Measurements from ENCODE around the gene FBXL13. TPM values are rescaled to one million over a fixed set of nuclear protein-coding genes. Genes with fewer than 3 reads are reported as not detected.

Gene FBXL13
- total RNA-seq, 1 experiment from 2014 or later = 2.5 TPM

DNA sequence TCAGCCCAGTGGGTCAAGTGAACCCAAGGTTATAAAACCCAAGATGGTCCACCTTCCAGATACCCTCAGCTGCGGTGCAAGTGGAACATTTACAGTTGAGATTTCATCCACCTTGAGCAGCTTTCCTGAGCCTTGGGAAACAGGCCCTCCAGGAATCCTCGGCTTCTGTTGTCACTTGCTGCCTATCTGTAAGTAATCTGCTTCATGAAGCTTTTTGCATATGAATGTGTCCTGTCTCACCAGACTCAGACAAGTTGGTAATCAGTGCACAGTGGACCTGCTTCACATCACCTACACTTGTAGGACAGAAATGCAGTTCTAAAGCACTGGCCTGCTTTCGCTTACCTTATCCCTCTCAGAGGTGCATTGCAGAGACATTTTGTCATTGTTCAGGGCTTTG, 245.5 kb downstream of the FBXL13 start:
- Histone ChIP-seq H3K4me3 (ENCODE audit: low read depth in 2 of 2, low read length in 2 of 2) (no peak overlapping the region), H3K4me1 (ENCODE audit: control insufficient read depth, insufficient read depth, low read length) (no peaks in the 10 kb centered on the region), H3K27me3 (ENCODE audit: control insufficient read depth, insufficient read depth, low read length) (no peaks in the 10 kb centered on the region), H3K36me3 (ENCODE audit: control insufficient read depth, insufficient read depth, low read length) (no peaks in the 10 kb centered on the region), H3K27ac (ENCODE audit: low read length) (no peak overlapping the region; the same call in 1 of the 2 replicates), H3K9me3 (ENCODE audit: control insufficient read depth, insufficient read depth, low read depth, low read length) (peaks cover 2% of the 10 kb centered on the region; the same call in 1 of the 2 replicates)
- intact Hi-C loops (cut with micrococcal nuclease; ENCODE audit: unreplicated experiment) = no loop called here
- in situ Hi-C loops (cut with HindIII; ENCODE audit: low pct_unique_long_range_greater_than_20kb, low sequenced_read_pairs) = no loop called here
- POLR2A ChIA-PET = no interaction called here
- no peak for ATAC-seq
- no peak for TF ChIP-seq TCF7L2 (IDR thresholded peaks at IDR 0.05; ENCODE audit: low read depth, low read length)
- no peak for TF ChIP-seq POLR2AphosphoS5 (IDR thresholded peaks at IDR 0.05; ENCODE audit: low read depth, low read length)
- TF ChIP-seq, protein P1, sequence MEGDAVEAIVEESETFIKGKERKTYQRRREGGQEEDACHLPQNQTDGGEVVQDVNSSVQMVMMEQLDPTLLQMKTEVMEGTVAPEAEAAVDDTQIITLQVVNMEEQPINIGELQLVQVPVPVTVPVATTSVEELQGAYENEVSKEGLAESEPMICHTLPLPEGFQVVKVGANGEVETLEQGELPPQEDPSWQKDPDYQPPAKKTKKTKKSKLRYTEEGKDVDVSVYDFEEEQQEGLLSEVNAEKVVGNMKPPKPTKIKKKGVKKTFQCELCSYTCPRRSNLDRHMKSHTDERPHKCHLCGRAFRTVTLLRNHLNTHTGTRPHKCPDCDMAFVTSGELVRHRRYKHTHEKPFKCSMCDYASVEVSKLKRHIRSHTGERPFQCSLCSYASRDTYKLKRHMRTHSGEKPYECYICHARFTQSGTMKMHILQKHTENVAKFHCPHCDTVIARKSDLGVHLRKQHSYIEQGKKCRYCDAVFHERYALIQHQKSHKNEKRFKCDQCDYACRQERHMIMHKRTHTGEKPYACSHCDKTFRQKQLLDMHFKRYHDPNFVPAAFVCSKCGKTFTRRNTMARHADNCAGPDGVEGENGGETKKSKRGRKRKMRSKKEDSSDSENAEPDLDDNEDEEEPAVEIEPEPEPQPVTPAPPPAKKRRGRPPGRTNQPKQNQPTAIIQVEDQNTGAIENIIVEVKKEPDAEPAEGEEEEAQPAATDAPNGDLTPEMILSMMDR (IDR thresholded peaks at IDR 0.05) = no peak
- TF ChIP-seq, protein P2, sequence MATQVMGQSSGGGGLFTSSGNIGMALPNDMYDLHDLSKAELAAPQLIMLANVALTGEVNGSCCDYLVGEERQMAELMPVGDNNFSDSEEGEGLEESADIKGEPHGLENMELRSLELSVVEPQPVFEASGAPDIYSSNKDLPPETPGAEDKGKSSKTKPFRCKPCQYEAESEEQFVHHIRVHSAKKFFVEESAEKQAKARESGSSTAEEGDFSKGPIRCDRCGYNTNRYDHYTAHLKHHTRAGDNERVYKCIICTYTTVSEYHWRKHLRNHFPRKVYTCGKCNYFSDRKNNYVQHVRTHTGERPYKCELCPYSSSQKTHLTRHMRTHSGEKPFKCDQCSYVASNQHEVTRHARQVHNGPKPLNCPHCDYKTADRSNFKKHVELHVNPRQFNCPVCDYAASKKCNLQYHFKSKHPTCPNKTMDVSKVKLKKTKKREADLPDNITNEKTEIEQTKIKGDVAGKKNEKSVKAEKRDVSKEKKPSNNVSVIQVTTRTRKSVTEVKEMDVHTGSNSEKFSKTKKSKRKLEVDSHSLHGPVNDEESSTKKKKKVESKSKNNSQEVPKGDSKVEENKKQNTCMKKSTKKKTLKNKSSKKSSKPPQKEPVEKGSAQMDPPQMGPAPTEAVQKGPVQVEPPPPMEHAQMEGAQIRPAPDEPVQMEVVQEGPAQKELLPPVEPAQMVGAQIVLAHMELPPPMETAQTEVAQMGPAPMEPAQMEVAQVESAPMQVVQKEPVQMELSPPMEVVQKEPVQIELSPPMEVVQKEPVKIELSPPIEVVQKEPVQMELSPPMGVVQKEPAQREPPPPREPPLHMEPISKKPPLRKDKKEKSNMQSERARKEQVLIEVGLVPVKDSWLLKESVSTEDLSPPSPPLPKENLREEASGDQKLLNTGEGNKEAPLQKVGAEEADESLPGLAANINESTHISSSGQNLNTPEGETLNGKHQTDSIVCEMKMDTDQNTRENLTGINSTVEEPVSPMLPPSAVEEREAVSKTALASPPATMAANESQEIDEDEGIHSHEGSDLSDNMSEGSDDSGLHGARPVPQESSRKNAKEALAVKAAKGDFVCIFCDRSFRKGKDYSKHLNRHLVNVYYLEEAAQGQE (IDR thresholded peaks at IDR 0.05; ENCODE audit: insufficient read depth in 1 of 2, low read depth in 2 of 2, low read length in 1 of 2) = no peak
- no peak for TF ChIP-seq SIN3A (IDR thresholded peaks at IDR 0.05; ENCODE audit: borderline replicate concordance, insufficient read depth, low read depth, low read length)
- no peak for DNase-seq (ENCODE audit: low read depth, low spot score)
- BruUV-seq (replicated peaks) = no TSS peak
- CTCF ChIA-PET = no interaction called here

DNA sequence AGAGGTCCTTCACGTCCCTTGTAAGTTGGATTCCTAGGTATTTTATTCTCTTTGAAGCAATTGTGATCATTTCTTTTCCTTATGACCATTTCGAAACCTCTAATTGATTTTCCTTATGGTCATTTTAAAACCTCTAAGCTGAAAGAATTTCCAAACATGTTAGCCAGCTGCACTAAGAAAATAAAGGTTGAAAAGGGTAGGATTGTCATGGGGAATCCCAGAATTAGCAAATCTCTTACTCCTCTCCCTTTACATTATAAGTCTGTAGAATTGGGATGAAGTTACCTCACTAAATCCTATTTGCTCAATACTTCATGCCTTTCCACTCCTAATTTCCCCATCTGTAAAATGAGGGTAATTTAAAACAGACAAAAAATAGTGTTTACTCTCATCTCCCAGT, 246.3 kb downstream of the FBXL13 start:
- in situ Hi-C loops (cut with HindIII; ENCODE audit: low pct_unique_long_range_greater_than_20kb, low sequenced_read_pairs) = no loop called here
- Histone ChIP-seq H3K9me3 (ENCODE audit: control insufficient read depth, insufficient read depth, low read depth, low read length) (peaks cover 2% of the 10 kb centered on the region; the same call in 1 of the 2 replicates), H3K36me3 (ENCODE audit: control insufficient read depth, insufficient read depth, low read length) (no peaks in the 10 kb centered on the region), H3K4me3 (ENCODE audit: low read depth in 2 of 2, low read length in 2 of 2) (no peak overlapping the region), H3K27me3 (ENCODE audit: control insufficient read depth, insufficient read depth, low read length) (no peaks in the 10 kb centered on the region), H3K27ac (ENCODE audit: low read length) (no peak overlapping the region), H3K4me1 (ENCODE audit: control insufficient read depth, insufficient read depth, low read length) (no peaks in the 10 kb centered on the region)
- no TSS peak for BruUV-seq (replicated peaks)
- CTCF ChIA-PET = no interaction called here
- ATAC-seq (no peak), DNase-seq (ENCODE audit: low read depth, low spot score) (no peak)
- intact Hi-C loops (cut with micrococcal nuclease; ENCODE audit: unreplicated experiment) = no loop called here
- POLR2A ChIA-PET = no interaction called here
- no peak for TF ChIP-seq POLR2AphosphoS5 (IDR thresholded peaks at IDR 0.05; ENCODE audit: low read depth, low read length)

DNA sequence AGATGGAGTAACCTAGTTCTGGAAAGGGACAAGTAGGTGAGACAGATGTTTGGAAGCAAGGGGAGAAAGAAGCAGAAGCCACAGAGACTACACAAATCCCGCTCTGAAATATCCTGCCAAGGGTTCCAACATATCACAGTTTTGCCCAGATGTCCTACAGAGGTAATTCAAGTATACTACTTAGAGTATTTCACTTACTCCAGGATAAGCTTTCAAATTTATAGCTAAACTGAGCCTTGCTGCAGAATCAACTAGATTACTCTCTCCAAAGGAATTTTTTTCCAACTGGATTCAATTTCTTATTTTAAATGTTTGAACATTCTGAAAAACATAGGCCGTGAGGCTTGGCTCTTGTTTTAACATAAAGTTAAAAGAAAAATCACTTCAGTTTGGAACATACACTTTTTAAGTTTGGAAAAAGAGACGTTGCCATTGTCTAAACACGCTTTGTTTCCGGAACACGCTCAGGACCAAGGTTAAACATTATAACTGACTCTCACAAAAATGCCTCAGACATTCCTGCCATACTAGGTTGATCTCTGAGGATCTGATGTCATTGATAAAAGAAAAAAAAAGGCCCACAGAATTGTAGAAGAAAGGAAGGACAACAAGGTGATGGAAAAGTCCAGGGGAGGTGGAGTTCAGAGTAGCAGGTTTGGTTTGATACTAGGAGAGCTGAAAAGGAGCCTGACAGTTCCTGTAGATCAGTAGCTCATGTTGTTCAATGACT, 251.0 kb downstream of the FBXL13 start:
- in situ Hi-C loops (cut with HindIII; ENCODE audit: low pct_unique_long_range_greater_than_20kb, low sequenced_read_pairs) (no loop called here), intact Hi-C loops (cut with micrococcal nuclease; ENCODE audit: unreplicated experiment) (no loop called here)
- no peaks in the 10 kb centered on the region for H3K4me1 ChIP-seq (ENCODE audit: control insufficient read depth, insufficient read depth, low read length)
- BruUV-seq (replicated peaks) = no TSS peak
- H3K27me3 ChIP-seq (ENCODE audit: control insufficient read depth, insufficient read depth, low read length) = no peaks in the 10 kb centered on the region
- H3K36me3 ChIP-seq (ENCODE audit: control insufficient read depth, insufficient read depth, low read length) = no peaks in the 10 kb centered on the region
- H3K9me3 ChIP-seq (ENCODE audit: control insufficient read depth, insufficient read depth, low read depth, low read length) = peaks cover 2% of the 10 kb centered on the region; the same call in 1 of the 2 replicates
- no peak overlapping the region for H3K27ac ChIP-seq (ENCODE audit: low read length)
- ChIA-PET CTCF (no interaction called here), POLR2A (no interaction called here)
- no peak for DNase-seq (ENCODE audit: low read depth, low spot score)
- TF ChIP-seq, protein P1 (IDR thresholded peaks at IDR 0.05) = no peak
- TF ChIP-seq TCF7L2 (IDR thresholded peaks at IDR 0.05; ENCODE audit: low read depth, low read length) = no peak
- no peak for TF ChIP-seq SIN3A (IDR thresholded peaks at IDR 0.05; ENCODE audit: borderline replicate concordance, insufficient read depth, low read depth, low read length)
- TF ChIP-seq, protein P2 (IDR thresholded peaks at IDR 0.05; ENCODE audit: insufficient read depth in 1 of 2, low read depth in 2 of 2, low read length in 1 of 2) = no peak
- TF ChIP-seq POLR2AphosphoS5 (IDR thresholded peaks at IDR 0.05; ENCODE audit: low read depth, low read length) = no peak
- no peak overlapping the region for H3K4me3 ChIP-seq (ENCODE audit: low read depth in 2 of 2, low read length in 2 of 2)
- no peak for ATAC-seq
